SU-DHL-6 (cell line): ENCODE measurements around the gene DGKB.

Experiments
- CTCF ChIP-seq: fragments of 200-600 bp; sonication (generic); IDR thresholded peaks from one replicate; pipeline ENCODE4 v1.5.1; 2017; ENCODE audit warnings: antibody characterized with exemption, mild to moderate bottlenecking, low read length, moderate library complexity; ENCODE audit not compliant: insufficient read depth, poor library complexity, severe bottlenecking
- EZH2phosphoT487 ChIP-seq: fragments of 200-600 bp; sonication (generic), shearing (Covaris generic); conservative IDR thresholded peaks from 2 replicates; pipeline ENCODE4 v1.6.1; 2018; ENCODE audit warnings: mild to moderate bottlenecking, antibody characterized with exemption, low read length, moderate library complexity, mixed read lengths

GRCh38 chr7:14766747-14767146 lies 135.8 kb downstream of the DGKB start:
- TF ChIP-seq CTCF (no peak), EZH2phosphoT487 (no peak)
